K562 (cell line): ENCODE results near the gene PRDX4. TPM values are rescaled to one million over a fixed set of nuclear protein-coding genes. Genes with fewer than 3 reads are reported as not detected.

Experiments
- BRD4 ChIP-seq: fragments of 200-600 bp; sonication (generic); IDR thresholded peaks from 2 replicates; pipeline ENCODE4 v1.6.1; 2017; ENCODE audit warnings: inconsistent platforms
- CHD2 ChIP-seq: IDR thresholded peaks from 2 replicates; pipeline ENCODE4 v1.6.1; 2011; ENCODE audit warnings: low read depth, low read length
- CREB3L1 ChIP-seq: fragments of 450-650 bp; IDR thresholded peaks from 2 replicates; pipeline ENCODE4 v1.6.1; 2014; ENCODE audit warnings: low read depth, mild to moderate bottlenecking, moderate library complexity, borderline replicate concordance
- ESRRB ChIP-seq: fragments of 250-450 bp; sonication (Bioruptor Pico); IDR thresholded peaks from 2 replicates; pipeline ENCODE4 v1.5.0; 2020; ENCODE audit warnings: mild to moderate bottlenecking, moderate library complexity, borderline replicate concordance
- FOS ChIP-seq: IDR thresholded peaks from 3 replicates; pipeline ENCODE4 v1.6.1; 2011; ENCODE audit not compliant: insufficient read length; ENCODE audit errors: extremely low read depth
- PTBP1 ChIP-seq: fragments of 200-400 bp; formaldehyde crosslinking; IDR thresholded peaks from 2 replicates; pipeline ENCODE4 v1.6.1; 2017; ENCODE audit warnings: low read depth, low read length
- PYGO2 ChIP-seq: fragments of 450-650 bp; IDR thresholded peaks from 2 replicates; pipeline ENCODE4 v1.6.1; 2016; ENCODE audit warnings: mild to moderate bottlenecking, missing genetic modification characterization, moderate library complexity, missing compliant biosample characterization
- SMAD3 ChIP-seq: fragments of 450-650 bp; formaldehyde crosslinking; conservative IDR thresholded peaks from 2 replicates; pipeline ENCODE4 v1.4.0; 2020; ENCODE audit warnings: mild to moderate bottlenecking
- TCF3 ChIP-seq: sonication (generic); formaldehyde crosslinking; IDR thresholded peaks from 2 replicates; pipeline ENCODE4 v1.4.0; 2020; ENCODE audit warnings: mild to moderate bottlenecking, missing genetic modification reagents
- ZNF124 ChIP-seq: sonication (generic); formaldehyde crosslinking; IDR thresholded peaks from 2 replicates; pipeline ENCODE4 v1.8.1; 2022; ENCODE audit warnings: missing genetic modification reagents
- polyA plus RNA-seq, 8 experiments: library from polyadenylated mRNA; depleted of rRNA in 4 of 8; stranded (reverse) in 5 of 8; unstranded in 3 of 8; fragments of >200 nt; fragmentation: Nextera tagmentation in 2 of 8; fragmentation: Illumina TruSeq in 1 of 8; extraction: Ambion mirVana in 2 of 8; extraction: Trizol in 1 of 8; gene quantifications; 2 replicates each; pipeline versions ENCODE4 v1.2.1 to v1.2.3, GENCODE V29; 2011 to 2014; ENCODE audit warnings: inconsistent platforms in 1 of 8, missing spikeins in 1 of 8
- total RNA-seq, 7 experiments: library from RNA; depleted of rRNA in 6 of 7; stranded (reverse); fragments of >200 nt in 6 of 7; fragmentation: Illumina TruSeq in 2 of 7; extraction: Trizol in 2 of 7; gene quantifications; 2 replicates each; pipeline versions ENCODE4 v1.2.1 to v1.2.3, GENCODE V29; 2011 to 2021; ENCODE audit warnings: low replicate concordance in 1 of 7
- TF ChIP-seq, protein P1 (sequence below): fragments of 450-650 bp; IDR thresholded peaks from 2 replicates; pipeline ENCODE4 v1.6.1; 2017; ENCODE audit warnings: antibody characterized with exemption
- TF ChIP-seq, protein P2 (sequence below), 2 experiments: fragments of 450-650 bp; formaldehyde crosslinking in 1 of 2; IDR thresholded peaks; 2 replicates each; pipeline versions ENCODE4 v1.4.0 to v1.6.1; 2014 to 2020; ENCODE audit warnings: mild to moderate bottlenecking in 2 of 2, borderline replicate concordance in 1 of 2, low read depth in 1 of 2
- TF ChIP-seq, protein P3 (sequence below): fragments of 250-450 bp; sonication (Bioruptor Pico); IDR thresholded peaks from 2 replicates; pipeline ENCODE4 v1.8.0; 2022; ENCODE audit warnings: moderate library complexity, mild to moderate bottlenecking, inconsistent platforms

The PRDX4 gene
- total and polyA plus RNA-seq, 9 of the 15 experiments (the other 6 are each of a cell fraction or from before 2014, with no cell fraction given): 28.6 to 253 (median 153) TPM

- TF ChIP-seq, protein P1, sequence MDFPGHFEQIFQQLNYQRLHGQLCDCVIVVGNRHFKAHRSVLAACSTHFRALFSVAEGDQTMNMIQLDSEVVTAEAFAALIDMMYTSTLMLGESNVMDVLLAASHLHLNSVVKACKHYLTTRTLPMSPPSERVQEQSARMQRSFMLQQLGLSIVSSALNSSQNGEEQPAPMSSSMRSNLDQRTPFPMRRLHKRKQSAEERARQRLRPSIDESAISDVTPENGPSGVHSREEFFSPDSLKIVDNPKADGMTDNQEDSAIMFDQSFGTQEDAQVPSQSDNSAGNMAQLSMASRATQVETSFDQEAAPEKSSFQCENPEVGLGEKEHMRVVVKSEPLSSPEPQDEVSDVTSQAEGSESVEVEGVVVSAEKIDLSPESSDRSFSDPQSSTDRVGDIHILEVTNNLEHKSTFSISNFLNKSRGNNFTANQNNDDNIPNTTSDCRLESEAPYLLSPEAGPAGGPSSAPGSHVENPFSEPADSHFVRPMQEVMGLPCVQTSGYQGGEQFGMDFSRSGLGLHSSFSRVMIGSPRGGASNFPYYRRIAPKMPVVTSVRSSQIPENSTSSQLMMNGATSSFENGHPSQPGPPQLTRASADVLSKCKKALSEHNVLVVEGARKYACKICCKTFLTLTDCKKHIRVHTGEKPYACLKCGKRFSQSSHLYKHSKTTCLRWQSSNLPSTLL: no peak
- TF ChIP-seq CREB3L1 (peak; percentile 67; the same call in 1 of the 2 replicates), PYGO2 (no peak), SMAD3 (CRISPR knock-in tag) (0 out of 2 replicates have a peak, but pooled peaks have one; percentile 8), BRD4 (0 out of 2 replicates have a peak, but pooled peaks have one; percentile 71), TCF3 (CRISPR knock-in tag) (no peak), ESRRB (CRISPR knock-in tag) (no peak), FOS (no peak), ZNF124 (CRISPR knock-in tag) (no peak), CHD2 (peak; percentile 94), PTBP1 (no peak)
- TF ChIP-seq, protein P2, sequence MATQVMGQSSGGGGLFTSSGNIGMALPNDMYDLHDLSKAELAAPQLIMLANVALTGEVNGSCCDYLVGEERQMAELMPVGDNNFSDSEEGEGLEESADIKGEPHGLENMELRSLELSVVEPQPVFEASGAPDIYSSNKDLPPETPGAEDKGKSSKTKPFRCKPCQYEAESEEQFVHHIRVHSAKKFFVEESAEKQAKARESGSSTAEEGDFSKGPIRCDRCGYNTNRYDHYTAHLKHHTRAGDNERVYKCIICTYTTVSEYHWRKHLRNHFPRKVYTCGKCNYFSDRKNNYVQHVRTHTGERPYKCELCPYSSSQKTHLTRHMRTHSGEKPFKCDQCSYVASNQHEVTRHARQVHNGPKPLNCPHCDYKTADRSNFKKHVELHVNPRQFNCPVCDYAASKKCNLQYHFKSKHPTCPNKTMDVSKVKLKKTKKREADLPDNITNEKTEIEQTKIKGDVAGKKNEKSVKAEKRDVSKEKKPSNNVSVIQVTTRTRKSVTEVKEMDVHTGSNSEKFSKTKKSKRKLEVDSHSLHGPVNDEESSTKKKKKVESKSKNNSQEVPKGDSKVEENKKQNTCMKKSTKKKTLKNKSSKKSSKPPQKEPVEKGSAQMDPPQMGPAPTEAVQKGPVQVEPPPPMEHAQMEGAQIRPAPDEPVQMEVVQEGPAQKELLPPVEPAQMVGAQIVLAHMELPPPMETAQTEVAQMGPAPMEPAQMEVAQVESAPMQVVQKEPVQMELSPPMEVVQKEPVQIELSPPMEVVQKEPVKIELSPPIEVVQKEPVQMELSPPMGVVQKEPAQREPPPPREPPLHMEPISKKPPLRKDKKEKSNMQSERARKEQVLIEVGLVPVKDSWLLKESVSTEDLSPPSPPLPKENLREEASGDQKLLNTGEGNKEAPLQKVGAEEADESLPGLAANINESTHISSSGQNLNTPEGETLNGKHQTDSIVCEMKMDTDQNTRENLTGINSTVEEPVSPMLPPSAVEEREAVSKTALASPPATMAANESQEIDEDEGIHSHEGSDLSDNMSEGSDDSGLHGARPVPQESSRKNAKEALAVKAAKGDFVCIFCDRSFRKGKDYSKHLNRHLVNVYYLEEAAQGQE (IDR thresholded peaks at IDR 0.05; ENCODE audit: borderline replicate concordance): no peak
- TF ChIP-seq, protein P2 (CRISPR knock-in tag; IDR thresholded peaks at IDR 0.05; ENCODE audit: low read depth): peak; percentile 20; the same call in 1 of the 2 replicates
- TF ChIP-seq, protein P3, sequence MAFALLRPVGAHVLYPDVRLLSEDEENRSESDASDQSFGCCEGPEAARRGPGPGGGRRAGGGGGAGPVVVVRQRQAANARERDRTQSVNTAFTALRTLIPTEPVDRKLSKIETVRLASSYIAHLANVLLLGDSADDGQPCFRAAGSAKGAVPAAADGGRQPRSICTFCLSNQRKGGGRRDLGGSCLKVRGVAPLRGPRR (CRISPR knock-in tag): no peak
These were observed at the start of gene PRDX4 (continued) for GRCh38 chrX:23667239-23668177.
